ENCODE results near the gene KRTAP4-3.
"Not testable (repeated sequence)": the region's sequence is repeated elsewhere in the genome, so short reads cannot be mapped to it uniquely, and the experiment has no call there.

Gene KRTAP4-3

DNA sequence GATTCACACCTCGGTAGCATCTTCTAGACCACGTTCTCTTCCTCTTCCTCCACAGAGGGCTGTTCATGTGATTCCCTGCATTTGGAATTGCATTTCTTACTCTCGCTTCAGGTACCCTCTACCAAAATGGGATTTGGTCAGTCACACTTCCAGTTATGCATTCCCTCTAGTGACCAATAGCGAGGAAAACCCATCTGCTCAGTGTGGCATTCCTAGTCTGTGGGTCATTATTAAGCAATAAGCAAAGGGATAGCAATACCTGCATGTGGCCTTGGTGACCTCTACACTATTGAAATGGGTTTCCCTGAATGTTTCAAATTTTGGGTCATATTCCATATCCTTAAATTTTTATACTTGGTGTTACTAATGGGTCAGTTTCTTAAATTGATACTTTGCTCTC is 18.0 kb downstream of the KRTAP4-3 start:
- no peak for DNase-seq

DNA sequence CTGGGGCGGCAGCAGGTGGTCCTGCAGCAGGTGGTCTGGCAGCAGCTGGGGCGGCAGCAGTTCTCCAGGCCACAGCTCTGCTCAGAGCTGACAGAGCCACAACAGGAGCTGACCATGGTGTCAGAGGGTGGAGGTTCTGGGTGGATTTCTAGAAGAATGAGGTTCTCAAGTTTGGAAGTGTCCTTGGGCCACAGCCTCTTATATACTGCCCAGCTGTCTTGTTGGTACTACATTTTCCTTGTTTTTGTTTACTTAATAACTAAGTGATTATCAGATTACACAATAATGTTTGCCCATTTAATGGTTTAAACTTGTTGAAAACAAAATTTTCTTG is 18.4 kb downstream of the KRTAP4-3 start, which contains the start of gene KRTAP4-5:
Gene KRTAP4-5, minus strand, starts transcription at position 174 of the 334 bp plus-strand sequence. Its CDS starts 58 bp downstream, at position 116.
- no peak for DNase-seq

DNA sequence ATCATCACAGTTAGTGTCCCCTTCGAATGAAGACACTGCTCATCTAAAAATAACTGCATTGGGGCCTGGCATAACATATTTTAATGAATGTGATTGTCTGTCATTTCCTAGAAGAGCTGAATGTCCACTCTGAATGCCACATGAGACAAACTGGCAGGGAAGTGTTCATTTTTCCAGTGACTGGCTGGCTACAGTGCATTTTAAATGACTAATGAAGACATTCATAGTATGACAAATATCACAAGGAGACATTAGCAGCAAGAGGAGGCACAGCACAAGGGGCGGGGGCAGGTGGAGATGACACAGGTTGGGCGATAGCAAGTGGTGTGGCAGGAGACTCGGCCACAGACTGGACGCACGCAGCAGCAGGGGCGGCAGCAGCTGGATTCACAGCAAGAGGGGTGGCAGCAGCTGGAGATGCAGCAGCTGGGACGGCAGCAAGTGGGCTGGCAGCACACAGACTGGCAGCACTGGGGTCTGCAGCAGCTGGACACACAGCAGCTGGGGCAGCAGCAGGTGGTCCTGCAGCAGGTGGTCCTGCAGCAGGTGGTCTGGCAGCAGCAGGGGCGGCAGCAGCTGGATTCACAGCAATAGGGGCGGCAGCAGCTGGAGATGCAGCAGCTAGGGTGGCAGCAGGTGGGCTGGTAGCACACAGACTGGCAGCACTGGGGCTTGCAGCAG is 18.9 kb downstream of the KRTAP4-3 start:
- not testable (repeated sequence) for DNase-seq

DNA sequence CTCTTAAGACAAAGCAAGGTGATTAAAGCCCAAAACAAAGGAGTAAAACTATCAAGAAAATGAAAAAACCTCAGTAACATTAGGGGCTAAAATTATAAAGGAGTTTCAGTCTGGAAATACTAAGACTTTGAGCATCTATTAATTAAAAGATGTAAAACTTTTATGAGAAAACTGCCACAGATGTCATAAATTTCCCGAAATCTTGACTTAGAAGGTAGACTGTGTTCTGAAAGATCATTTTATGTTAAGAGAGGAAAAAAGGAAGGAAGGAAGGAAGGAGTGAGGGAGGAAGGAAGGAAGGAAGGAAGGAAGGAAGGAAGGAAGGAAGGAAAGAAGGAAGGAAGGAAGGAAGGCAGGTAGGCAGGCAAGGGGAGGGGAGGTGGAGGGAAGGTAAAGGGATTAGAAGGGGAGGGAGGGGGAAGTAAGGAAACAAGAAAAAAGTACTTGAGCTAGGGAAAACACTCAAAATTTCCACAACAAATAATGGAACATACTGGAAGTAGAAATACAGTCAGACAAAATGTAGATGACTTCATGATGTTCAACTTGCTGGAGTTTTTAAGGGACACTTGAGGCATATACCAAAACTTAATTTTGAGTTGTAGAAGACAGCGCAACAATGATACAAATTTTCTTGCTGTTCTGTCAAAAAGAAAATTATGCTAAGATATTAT is 20.4 kb downstream of the KRTAP4-3 start:
- DNase-seq = no peak

DNA sequence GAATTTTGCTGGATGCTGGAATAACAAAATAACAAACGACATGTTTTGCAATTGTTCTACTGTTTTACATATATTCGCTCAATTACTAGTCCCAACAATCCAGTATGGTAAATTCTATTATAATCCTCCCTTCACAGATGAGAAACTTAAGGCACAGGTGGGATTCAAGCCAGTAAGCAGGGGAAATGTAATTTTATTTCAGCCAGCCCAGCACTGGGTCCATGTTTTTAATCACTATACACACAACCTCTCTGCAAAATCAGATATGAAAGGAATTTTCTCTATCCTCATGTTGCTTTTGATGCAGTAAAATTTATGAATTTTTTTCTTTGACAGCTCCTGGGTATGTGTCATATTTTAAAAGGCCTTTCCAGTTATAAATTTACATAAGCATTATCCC is 22.8 kb downstream of the KRTAP4-3 start:
- DNase-seq = no peak

DNA sequence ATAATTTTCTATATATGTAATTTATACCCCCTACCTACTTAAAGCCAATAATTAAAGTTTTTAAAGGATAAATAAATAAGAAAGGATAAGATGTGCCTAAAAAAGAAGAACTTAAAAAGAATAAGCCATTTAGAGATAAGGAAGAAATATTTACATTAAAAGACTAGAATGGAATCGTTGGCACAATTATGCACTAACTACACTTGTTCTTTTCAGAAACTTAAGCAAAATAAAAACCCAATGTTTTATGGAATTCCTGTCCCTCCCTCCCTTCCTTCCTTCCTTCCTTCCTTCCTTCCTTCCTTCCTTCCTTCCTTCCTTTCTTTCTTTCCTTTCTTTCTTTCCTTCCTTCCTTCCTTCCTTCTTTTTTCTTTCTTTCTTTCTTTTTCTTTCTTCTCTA is 23.2 kb downstream of the KRTAP4-3 start:
- no peak for DNase-seq

DNA sequence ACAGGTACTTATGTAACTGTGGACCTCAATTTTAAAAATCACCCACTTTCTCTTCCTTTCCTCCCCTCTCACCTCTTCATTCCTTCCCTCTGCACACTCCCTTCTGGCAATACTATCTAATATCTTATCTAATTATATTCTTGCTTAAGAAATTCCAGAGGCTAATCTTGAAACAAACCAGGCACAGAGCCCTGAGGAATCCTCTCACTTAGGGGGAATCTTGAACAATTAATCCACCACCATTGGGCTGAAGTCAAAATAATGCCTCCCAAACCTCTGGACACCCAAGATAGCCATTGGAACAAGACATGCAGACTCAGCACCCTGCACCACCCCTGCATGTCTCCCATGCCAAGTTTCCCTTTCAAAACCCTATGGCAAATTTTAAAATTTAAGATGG is 26.7 kb downstream of the KRTAP4-3 start:
- no peak for DNase-seq

DNA sequence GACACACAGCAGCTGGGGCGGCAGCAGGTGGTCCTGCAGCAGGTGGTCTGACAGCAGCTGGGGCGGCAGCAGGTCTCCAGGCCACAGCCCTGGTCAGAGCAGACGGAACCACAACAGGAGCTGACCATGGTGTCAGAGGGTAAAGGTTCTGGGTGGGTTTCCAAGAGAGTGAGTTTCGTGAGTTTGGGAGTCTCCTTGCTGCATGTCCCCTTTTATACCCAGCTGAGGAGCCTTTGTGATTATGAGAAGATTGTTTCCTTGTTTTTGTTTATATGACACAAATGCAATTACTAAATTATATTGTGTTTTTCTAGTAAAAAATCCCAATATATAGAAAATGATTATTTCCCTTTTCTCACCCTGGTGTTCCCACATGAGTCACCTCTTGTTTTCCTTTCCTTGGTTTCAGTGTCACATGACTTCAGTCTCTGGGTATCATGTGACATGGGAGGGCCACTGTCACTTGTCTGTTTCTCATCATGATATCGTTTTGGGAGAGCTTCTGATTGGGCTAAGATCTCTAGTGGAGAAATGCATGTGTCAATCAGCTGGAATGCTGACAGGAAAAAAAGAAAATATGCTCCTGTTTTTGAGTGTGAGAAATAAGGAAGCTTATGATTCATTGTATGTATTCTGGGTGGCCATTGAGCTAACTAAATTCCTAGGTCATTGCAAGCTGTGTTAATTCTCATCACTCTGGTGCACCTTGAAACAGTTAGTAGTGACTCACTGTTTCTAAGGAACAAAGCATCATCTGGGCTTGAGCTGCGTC is 27.5 kb downstream of the KRTAP4-3 start, which contains the start of gene KRTAP4-6:
Gene KRTAP4-6, minus strand, starts transcription at position 185 of the 772 bp plus-strand sequence. Its CDS starts 57 bp downstream, at position 128.
- DNase-seq = no peak

DNA sequence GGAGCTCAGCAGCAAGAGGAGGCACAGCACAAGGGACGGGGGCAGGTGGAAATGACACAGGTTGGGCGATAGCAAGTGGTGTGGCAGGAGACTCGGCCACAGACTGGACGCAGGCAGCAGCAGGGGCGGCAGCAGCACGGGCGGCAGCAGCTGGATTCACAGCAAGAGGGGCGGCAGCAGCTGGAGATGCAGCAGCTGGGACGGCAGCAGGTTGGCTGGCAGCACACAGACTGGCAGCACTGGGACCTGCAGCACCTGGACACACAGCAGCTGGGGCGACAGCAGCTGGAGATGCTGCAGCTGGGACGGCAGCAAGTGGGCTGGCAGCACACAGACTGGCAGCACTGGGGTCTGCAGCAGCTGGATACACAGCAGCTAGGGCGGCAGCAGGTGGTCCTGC is 28.2 kb downstream of the KRTAP4-3 start:
- DNase-seq = not testable (repeated sequence)

DNA sequence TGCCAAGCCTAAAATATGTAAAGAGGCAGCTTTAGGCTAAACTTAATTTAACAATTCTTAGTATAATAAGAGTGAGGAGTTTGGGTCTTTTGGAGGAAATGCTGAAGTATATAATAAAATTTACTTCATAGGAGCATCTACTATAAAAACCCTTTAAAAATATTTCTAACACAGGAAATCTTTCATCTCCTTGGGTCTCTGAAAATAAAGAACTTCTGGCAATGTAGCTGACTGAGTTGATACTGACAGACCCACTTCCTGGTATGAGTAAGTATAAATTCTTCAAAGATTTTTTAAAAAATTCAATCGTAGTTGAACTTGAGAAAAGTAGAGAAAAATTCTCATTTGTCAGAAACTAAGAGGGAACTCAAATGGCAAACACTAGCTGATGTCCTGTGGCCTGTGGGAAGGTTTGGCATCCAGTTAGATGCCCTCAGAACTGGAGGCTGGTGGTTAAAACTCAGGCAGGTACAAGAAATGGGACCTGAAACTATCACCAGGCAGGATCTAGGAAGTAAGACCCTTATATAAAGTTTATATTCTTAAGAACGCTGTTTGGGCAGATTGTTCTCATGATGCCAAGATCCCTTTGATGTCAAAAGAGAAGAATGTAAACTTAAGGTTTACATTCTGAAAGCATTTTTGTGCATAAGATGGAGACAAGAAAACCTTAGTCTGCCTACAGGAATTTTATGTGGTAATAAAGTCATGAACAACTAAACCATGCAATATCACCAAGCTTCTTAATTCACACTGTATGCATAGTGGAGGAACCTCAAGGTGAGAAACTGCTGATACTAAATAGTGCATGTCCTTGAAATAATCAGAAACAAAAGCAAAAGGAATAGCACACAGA is 33.9 kb downstream of the KRTAP4-3 start:
- DNase-seq = no peak

DNA sequence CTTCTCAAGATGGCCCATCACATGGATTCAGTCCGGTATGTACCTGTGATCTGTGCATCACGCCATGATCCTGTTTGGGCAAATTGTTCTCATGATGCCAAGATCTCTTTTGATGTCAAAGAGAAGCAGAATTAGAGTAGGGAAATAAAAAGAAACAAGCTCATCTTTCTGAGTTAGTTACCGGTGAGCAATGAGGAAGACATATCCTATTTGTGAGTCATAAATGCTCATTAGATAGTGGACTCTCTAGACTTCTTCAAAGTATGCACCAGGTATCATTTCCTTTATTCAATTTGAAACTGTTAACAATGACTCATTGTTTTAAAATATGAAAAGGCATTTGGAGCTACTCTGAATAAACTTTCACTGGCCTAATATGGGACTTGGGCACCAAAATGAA is 36.0 kb downstream of the KRTAP4-3 start:
- no peak for DNase-seq

DNA sequence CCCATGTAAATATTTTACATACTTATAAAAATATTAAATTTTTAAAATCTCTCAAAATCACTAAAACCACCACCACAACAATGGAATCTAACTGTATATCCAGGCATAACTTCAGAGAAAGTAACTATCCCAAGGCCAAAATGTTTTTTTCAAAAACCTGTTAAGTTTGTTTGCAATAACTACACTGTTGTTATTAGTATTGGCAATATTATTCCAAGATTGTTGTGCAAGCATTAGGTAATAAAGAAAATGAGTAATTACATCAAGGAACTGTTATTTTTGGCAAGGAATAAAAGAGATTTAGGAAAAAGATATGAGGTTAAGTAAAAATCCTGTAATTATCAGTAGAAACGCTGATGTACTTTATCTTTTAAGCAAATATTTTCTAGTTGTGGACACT is 40.6 kb downstream of the KRTAP4-3 start:
- no peak for DNase-seq

DNA sequence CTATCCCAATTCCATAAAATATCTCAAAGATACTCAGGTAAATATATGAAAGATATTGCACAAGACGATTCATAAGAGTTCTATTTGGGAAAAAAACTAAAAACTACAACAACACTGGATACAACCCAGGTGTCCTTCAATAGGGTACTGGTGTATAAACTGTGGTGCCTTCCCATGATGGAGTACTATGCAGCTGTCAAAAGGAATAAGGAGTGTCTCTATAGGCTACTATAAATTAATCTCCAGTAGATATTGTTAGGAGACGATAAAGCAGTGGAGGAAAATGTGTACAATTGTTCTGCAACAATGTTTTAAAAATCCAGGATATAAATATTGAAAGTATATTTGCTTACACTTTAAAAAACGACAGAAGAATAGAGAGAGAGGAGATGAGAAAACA is 41.6 kb downstream of the KRTAP4-3 start:
- no peak for DNase-seq

DNA sequence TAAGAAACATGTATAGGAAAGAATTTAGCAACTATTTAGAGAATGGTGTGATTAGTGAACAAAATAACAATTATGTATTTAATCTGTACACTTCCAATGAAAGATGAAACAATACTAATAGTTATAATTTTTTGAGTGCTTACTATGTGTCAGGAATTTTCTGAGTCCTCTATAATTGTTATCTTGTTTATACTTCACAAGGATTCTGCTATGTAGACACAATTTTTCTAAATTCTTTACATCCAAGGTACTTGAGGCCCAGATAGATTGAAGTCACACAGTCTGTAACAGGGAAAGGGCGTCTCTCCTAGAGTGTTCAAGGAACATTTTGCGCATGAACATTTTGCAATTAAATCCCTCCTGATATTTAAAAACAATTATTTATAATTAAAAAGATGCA is 43.0 kb downstream of the KRTAP4-3 start:
- DNase-seq = no peak

DNA sequence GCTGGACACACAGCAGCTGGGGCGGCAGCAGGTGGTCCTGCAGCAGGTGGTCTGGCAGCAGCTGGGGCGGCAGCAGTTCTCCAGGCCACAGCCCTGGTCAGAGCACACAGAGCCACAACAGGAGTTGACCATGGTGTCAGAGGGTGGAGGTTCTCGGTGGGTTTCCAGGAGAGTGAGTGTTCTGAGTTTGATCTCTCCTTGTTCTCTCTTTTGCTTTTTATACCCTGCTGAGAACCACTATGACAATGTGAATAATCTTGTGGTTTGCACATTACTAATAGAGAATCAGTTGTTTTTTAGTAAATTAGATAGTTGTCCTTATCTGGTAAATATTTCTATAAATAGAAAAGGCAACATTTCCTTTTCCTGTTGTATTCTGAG is 44.0 kb downstream of the KRTAP4-3 start, which contains the start of gene KRTAP4-12:
Gene KRTAP4-12, minus strand, starts transcription at position 192 of the 381 bp plus-strand sequence. Its CDS starts 60 bp downstream, at position 132.
- not testable (repeated sequence) for DNase-seq

DNA sequence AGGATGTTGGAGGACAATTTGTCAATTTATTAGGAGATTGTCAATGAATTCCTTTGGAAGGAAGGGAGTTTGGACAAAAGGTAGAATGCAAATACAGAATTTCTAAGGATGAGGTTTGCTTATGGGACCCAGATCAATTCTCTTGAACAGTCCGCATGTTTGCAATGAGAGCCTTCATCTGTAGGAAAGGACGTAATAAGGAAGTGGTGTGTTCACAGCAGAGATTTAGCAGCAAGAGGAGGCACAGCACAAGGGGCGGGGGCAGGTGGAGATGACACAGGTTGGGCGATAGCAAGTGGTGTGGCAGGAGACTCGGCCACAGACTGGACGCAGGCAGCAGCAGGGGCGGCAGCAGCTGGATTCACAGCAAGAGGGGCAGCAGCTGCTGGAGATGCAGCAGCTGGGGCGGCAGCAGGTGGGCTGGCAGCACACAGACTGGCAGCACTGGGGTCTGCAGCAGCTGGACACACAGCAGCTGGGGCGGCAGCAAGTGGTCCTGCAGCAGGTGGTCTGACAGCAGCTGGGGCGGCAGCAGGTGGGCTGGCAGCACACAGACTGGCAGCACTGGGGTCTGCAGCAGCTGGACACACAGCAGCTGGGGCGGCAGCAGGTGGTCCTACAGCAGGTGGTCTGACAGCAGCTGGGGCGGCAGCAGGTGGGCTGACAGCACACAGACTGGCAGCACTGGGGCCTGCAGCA is 44.6 kb downstream of the KRTAP4-3 start:
- not testable (repeated sequence) for DNase-seq

DNA sequence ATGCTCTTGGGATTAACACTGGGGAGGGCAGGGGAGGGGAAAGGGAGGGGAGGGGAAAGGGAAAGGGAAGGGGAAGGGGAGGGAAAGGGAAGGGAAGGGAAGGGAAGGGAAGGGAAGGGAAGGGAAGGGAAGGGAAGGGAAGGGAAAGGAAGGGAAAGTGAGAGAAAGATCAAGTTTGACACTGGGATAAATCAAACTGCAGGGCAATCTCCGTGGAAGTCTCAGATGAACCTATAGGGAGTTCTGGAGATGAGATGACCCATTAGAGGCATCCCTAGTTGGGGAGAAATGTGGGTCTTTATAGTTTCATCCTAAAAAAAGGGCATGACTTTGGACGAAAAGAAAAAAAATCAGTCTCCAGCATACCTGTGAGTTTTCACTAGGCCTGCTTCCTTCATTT is 46.3 kb downstream of the KRTAP4-3 start:
- no peak for DNase-seq

DNA sequence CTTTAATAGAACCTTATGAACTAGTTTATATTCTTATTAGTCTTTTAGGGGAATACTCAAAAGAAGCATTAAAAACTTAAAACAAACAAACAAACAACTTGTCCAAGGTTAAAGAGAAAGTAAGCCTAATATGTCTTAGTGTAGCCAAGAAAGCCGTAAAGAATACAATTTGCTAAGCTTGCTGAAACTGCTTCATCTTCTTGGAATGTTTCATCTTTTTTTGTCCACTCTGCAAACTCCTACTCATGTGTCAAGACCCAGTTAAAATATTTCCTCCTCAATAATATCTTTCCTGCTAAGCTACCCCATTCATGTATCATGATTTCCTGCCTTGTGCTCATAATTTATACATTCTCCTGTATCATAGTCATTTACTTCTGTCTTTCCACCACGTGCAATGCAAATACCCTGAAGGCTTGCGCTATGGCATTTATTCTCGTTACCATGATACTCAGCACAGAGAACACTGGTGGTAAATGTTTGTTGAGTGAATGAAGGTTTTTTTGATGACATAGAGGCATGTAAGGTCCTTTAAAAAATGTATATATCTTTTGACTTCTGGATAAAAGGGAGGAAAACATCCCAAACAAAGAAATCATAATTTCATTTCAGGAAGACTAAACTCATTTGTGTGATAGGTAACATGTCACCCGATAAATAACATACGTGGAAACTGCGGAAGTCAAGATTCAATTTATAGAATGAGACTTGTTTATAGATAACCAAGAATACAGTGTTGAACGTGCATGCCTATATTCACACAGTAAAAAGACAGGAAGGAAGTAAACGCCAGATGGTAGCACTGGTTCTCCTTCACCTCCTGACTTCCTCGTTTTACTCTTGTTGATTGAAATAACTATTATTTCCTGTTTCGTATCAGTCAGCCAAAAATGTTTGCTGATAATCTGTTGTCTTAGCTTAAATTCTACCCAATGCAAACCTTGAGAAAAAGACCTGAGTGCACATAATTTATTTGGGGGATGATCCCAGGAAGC is 48.0 kb downstream of the KRTAP4-3 start:
- DNase-seq = not testable (repeated sequence)

DNA sequence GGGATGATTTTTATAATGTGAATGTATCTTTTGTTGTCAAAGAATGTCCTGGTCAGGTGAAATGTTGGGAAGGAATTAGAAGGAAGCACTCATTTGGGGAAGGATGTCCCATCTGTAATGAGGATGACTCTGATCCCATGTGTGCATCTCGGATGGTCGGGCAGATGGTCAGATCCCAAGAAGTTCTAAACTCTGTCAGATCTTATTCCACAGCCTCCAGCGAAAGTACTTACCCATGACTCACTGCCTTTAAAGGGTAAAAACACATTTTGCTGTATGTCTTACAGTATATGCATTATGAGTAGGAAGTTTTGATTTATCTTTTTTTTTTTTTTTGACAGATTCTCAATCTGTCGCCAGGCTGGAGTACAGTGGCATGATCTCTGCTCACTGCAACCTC is 49.3 kb downstream of the KRTAP4-3 start:
- no peak for DNase-seq

DNA sequence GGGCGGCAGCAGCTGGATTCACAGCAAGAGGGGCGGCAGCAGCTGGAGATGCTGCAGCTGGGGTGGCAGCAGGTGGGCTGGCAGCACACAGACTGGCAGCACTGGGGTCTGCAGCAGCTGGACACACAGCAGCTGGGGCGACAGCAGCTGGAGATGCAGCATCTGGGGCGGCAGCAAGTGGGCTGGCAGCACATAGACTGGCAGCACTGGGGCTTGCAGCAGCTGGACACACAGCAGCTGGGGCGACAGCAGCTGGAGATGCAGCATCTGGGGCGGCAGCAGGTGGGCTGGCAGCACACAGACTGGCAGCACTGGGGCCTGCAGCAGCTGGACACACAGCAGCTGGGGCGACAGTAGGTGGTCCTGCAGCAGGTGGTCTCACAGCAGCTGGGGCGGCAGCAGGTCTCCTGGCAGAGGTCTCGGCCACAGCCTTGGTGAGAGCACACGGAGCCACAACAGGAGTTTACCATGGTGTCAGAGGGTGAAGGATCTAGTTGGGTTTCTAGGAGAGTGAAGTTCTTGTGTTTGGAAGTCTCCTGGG is 50.1 kb downstream of the KRTAP4-3 start, which contains the start of gene KRTAP4-11:
Gene KRTAP4-11, minus strand, starts transcription at position 528 of the 541 bp plus-strand sequence. Its CDS starts 58 bp downstream, at position 470.
- not testable (repeated sequence) for DNase-seq
